ENCODE measurements around the gene GALNT18. TPM values are rescaled to one million over a fixed set of nuclear protein-coding genes. Genes with fewer than 3 reads are reported as not detected.

The GALNT18 gene
- total RNA-seq, 4 donors from 2014 or later: 4.7 to 20.4 (median 14.1) TPM

DNA sequence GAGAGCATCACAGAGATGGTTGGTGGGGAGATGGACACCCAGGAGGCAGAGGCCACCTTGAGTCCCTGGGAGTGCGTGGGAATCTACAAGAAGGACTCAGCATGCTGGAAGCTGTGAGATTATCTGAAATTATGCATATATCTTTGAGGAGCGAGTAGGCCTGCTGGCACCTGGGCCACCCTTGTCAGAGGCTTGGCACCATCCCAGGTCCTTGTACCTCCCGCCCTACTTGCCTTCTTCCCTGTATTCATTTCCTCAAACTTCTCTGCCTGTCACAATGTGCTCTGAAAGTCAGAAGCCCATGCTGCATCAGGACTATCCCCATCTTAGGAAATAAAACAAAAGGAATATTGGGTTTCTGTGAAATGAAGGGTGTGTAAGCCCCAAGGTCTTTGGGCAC lies 135.8 kb downstream of the GALNT18 start:
- no peaks in the 10 kb centered on the region for H3K36me3 ChIP-seq
- H3K4me1 ChIP-seq: no peaks in the 10 kb centered on the region
- H3K27me3 ChIP-seq: no peaks in the 10 kb centered on the region
- no peak overlapping the region for H3K27ac ChIP-seq
- 78% methylated on average over 3 of the region's 3 CpGs for WGBS, 2 donors
- intact Hi-C loops (cut with DNase I): no loop called here
- H3K9me3 ChIP-seq: no peaks in the 10 kb centered on the region
- no peak for DNase-seq
- no peak for TF ChIP-seq POLR2A (IDR thresholded peaks at IDR 0.05)
- TF ChIP-seq, protein P1, sequence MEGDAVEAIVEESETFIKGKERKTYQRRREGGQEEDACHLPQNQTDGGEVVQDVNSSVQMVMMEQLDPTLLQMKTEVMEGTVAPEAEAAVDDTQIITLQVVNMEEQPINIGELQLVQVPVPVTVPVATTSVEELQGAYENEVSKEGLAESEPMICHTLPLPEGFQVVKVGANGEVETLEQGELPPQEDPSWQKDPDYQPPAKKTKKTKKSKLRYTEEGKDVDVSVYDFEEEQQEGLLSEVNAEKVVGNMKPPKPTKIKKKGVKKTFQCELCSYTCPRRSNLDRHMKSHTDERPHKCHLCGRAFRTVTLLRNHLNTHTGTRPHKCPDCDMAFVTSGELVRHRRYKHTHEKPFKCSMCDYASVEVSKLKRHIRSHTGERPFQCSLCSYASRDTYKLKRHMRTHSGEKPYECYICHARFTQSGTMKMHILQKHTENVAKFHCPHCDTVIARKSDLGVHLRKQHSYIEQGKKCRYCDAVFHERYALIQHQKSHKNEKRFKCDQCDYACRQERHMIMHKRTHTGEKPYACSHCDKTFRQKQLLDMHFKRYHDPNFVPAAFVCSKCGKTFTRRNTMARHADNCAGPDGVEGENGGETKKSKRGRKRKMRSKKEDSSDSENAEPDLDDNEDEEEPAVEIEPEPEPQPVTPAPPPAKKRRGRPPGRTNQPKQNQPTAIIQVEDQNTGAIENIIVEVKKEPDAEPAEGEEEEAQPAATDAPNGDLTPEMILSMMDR (IDR thresholded peaks at IDR 0.05): no peak
- H3K4me3 ChIP-seq: no peak overlapping the region

- Histone ChIP-seq H3K27ac (no peak overlapping the region), H3K4me3 (no peak overlapping the region), H3K4me1 (peaks cover 0 to 4% (median 0%) of the 10 kb centered on the region in 3 donors), H3K27me3 (no peaks in the 10 kb centered on the region), H3K36me3 (no peaks in the 10 kb centered on the region), H3K9me3 (no peaks in the 10 kb centered on the region)
- no peak for DNase-seq
- intact Hi-C loops (cut with DNase I): no loop called here
- TF ChIP-seq, protein P1 (IDR thresholded peaks at IDR 0.05): no peak
- TF ChIP-seq POLR2A (IDR thresholded peaks at IDR 0.05): no peak
- 56 to 59% methylated on average over 11 of the region's 11 CpGs for WGBS, 2 donors
These were observed 138.2 kb downstream of the GALNT18 start for GRCh38 chr11:11483627-11484026.

- Histone ChIP-seq H3K27ac (no peak overlapping the region), H3K9me3 (no peaks in the 10 kb centered on the region), H3K27me3 (no peaks in the 10 kb centered on the region), H3K36me3 (no peaks in the 10 kb centered on the region), H3K4me1 (peaks cover 0 to 12% (median 8%) of the 10 kb centered on the region in 3 donors), H3K4me3 (no peak overlapping the region)
- no peak for TF ChIP-seq POLR2A (IDR thresholded peaks at IDR 0.05)
- TF ChIP-seq, protein P1 (IDR thresholded peaks at IDR 0.05): no peak
- intact Hi-C loops (cut with DNase I): no loop called here
- WGBS, 2 donors: 46 to 58% methylated on average over 3 of the region's 3 CpGs
- no peak for DNase-seq
These were observed 139.1 kb downstream of the GALNT18 start for GRCh38 chr11:11482730-11483129.

GRCh38 chr11:11481371-11481770 lies 140.4 kb downstream of the GALNT18 start:
- TF ChIP-seq, protein P1 (IDR thresholded peaks at IDR 0.05): no peak
- no peak for TF ChIP-seq POLR2A (IDR thresholded peaks at IDR 0.05)

DNA sequence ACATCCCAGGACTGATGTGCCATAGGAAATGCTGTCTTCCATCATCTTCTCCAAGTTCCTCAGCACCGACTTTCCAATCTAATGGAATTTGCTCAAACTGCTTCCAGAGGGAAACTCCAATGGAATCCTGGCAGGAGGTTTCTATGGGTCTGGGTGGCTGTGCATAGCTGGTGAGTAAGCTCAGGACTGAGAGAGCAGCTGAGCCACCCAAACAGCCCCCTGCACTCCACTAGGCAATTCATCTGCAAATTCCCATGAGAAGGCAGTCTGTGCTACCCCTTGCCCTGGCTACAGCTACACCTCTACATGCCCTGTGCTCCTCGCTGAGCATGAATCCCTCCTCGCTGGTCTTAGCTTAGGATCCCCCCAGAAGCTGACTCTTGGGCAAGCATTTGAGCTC lies 140.8 kb downstream of the GALNT18 start:
- intact Hi-C loops (cut with DNase I): no loop called here
- Histone ChIP-seq H3K9me3 (no peaks in the 10 kb centered on the region), H3K4me1 (peaks cover 0 to 26% (median 8%) of the 10 kb centered on the region in 3 donors), H3K36me3 (no peaks in the 10 kb centered on the region), H3K27ac (no peak overlapping the region), H3K27me3 (no peaks in the 10 kb centered on the region), H3K4me3 (no peak overlapping the region)
- DNase-seq: no peak
- WGBS, 2 donors: 50 to 82% methylated on average over 1 to 2 of the region's 3 CpGs
- TF ChIP-seq, protein P1 (IDR thresholded peaks at IDR 0.05): no peak
- TF ChIP-seq POLR2A (IDR thresholded peaks at IDR 0.05): no peak

More at GRCh38 chr11:11481371-11481770, 140.4 kb downstream of the GALNT18 start:
- Histone ChIP-seq H3K4me3 (no peak overlapping the region), H3K27ac (no peak overlapping the region), H3K9me3 (no peaks in the 10 kb centered on the region), H3K4me1 (peaks cover 0 to 26% (median 8%) of the 10 kb centered on the region in 3 donors), H3K27me3 (no peaks in the 10 kb centered on the region), H3K36me3 (no peaks in the 10 kb centered on the region)
- no peak for DNase-seq
- intact Hi-C loops (cut with DNase I): no loop called here
- WGBS, 2 donors: 80 to 85% methylated on average over 4 of the region's 4 CpGs
